Subcutaneous adipose tissue (tissue), 4 donors: ENCODE measurements around the gene KDM8. TPM values are rescaled to one million over a fixed set of nuclear protein-coding genes. Genes with fewer than 3 reads are reported as not detected.

Experiments used
- CTCF ChIP-seq: fragments of 450-650 bp; IDR thresholded peaks from one replicate; pipeline ENCODE4 v1.5.1; 2016; ENCODE audit warnings: low read depth, mild to moderate bottlenecking, control low read depth, antibody characterized with exemption, moderate library complexity
- total RNA-seq, 4 donors: library from RNA; depleted of rRNA; stranded (reverse); fragments of >200 nt; gene quantifications; one replicate each; pipeline ENCODE4 v1.1.0, GENCODE V29; 2016

The KDM8 gene
- total RNA-seq, 4 donors from 2014 or later = 2.7 to 5.5 (median 4.3) TPM

GRCh38 chr16:27193300-27193990, 9.9 kb upstream of the KDM8 start:
- TF ChIP-seq CTCF = no peak

- TF ChIP-seq CTCF = no peak
These were observed 8.1 kb upstream of the KDM8 start for GRCh38 chr16:27195076-27195741.

- no peak for TF ChIP-seq CTCF
These were observed 7.3 kb upstream of the KDM8 start for GRCh38 chr16:27195941-27196595.

- no peak for TF ChIP-seq CTCF
These were observed 6.3 kb upstream of the KDM8 start for GRCh38 chr16:27197004-27197403.

- TF ChIP-seq CTCF = no peak
These were observed 4.7 kb upstream of the KDM8 start for GRCh38 chr16:27198451-27199234.

- no peak for TF ChIP-seq CTCF
These were observed 4.1 kb upstream of the KDM8 start for GRCh38 chr16:27199235-27199586.

- no peak for TF ChIP-seq CTCF
These were observed 3.6 kb upstream of the KDM8 start for GRCh38 chr16:27199736-27200135.
